Astrocyte of the spinal cord (primary cell): Measurements from ENCODE around the gene KCNG4.

Source experiments
- DNase-seq: peaks from one replicate; pipeline ENCODE4 v3.0.0; 2011; ENCODE audit warnings: low read depth, low spot score
- H3K4me3 ChIP-seq: 2 replicates; pipeline ENCODE4 v1.5.1; 2011; ENCODE audit warnings: low read depth, mild to moderate bottlenecking, low read length, moderate library complexity
- CTCF ChIP-seq: IDR thresholded peaks from 2 replicates; pipeline ENCODE4 v1.5.1; 2012; ENCODE audit warnings: low read depth, mild to moderate bottlenecking, low read length, inconsistent platforms
- in situ Hi-C: cut with HindIII; loops from 2 replicates; pipeline ENCODE4 v1.10.0; 2017; ENCODE audit warnings: low sequenced_read_pairs

The KCNG4 gene

GRCh38 chr16:84226026-84226425, 13.8 kb downstream of the KCNG4 start:
- H3K4me3 ChIP-seq = no peak overlapping the region
- TF ChIP-seq CTCF = no peak
- in situ Hi-C loops = no loop called here
- DNase-seq = peak; percentile 9

- in situ Hi-C loops = no loop called here
- no peak overlapping the region for H3K4me3 ChIP-seq
- no peak for TF ChIP-seq CTCF
- no peak for DNase-seq
These were observed 14.2 kb downstream of the KCNG4 start for GRCh38 chr16:84225571-84225970.

GRCh38 chr16:84225126-84225525, 14.7 kb downstream of the KCNG4 start:
- in situ Hi-C loops = no loop called here
- no peak for TF ChIP-seq CTCF
- DNase-seq = no peak
- no peak overlapping the region for H3K4me3 ChIP-seq

- in situ Hi-C loops = no loop called here
- TF ChIP-seq CTCF = no peak
- DNase-seq = no peak
- H3K4me3 ChIP-seq = no peak overlapping the region
These were observed 15.3 kb downstream of the KCNG4 start for GRCh38 chr16:84224554-84224953.

GRCh38 chr16:84223456-84223855, 16.4 kb downstream of the KCNG4 start:
- DNase-seq = no peak
- no peak for TF ChIP-seq CTCF
- in situ Hi-C loops = no loop called here
- H3K4me3 ChIP-seq = no peak overlapping the region

GRCh38 chr16:84220851-84221250, 19.0 kb downstream of the KCNG4 start:
- no peak for TF ChIP-seq CTCF
- in situ Hi-C loops = no loop called here
- H3K4me3 ChIP-seq = no peak overlapping the region
- DNase-seq = peak; percentile 39

GRCh38 chr16:84218956-84219355, 20.9 kb downstream of the KCNG4 start:
- in situ Hi-C loops = no loop called here
- TF ChIP-seq CTCF = no peak
- no peak for DNase-seq
- no peak overlapping the region for H3K4me3 ChIP-seq
